CD4-positive, alpha-beta T cell (primary cell): ENCODE results near the gene C3orf20. TPM values are rescaled to one million over a fixed set of nuclear protein-coding genes. Genes with fewer than 3 reads are reported as not detected.

ENCODE experiments used
- ATAC-seq: fragments of 200-7000 bp; cut with Tn5 transposase; one replicate; pipeline ENCODE4 v1.10.0; 2022; ENCODE audit warnings: mild to moderate bottlenecking; ENCODE audit not compliant: poor library complexity
- CTCF ChIA-PET: fragments of 350-600 bp; sonication (Branson Sonifier 250); formaldehyde crosslinking; loops from one replicate; lab custom pipeline; 2021; ENCODE audit warnings: antibody characterized with exemption, inconsistent platforms; lab: Charles Lee
- POLR2A ChIA-PET: fragments of 350-600 bp; sonication (Branson Sonifier 250); formaldehyde crosslinking; loops from one replicate; lab custom pipeline; 2021; ENCODE audit warnings: antibody characterized with exemption, inconsistent platforms; lab: Charles Lee
- DNase-seq, 14 experiments: peaks; one replicate each; pipeline ENCODE4 v3.0.0-alpha.2; 2013 to 2020; ENCODE audit warnings: mixed read lengths in 2 of 14
- H3K27ac ChIP-seq, 2 donors: one replicate each; pipeline versions ENCODE4 v1.5.1 to v1.7.0; 2013; ENCODE audit warnings: low read length in 2 of 2, low read depth in 1 of 2, mild to moderate bottlenecking in 1 of 2
- H3K27me3 ChIP-seq, 2 experiments: 1 replicate in 1 of 2; 2 replicates in 1 of 2; pipeline versions ENCODE4 v1.6.1 to v1.7.0; 2013; ENCODE audit warnings: low read length in 2 of 2, control low read depth in 1 of 2, mild to moderate bottlenecking in 1 of 2, moderate library complexity in 1 of 2; ENCODE audit not compliant: insufficient read depth in 2 of 2, control insufficient read depth in 1 of 2
- H3K36me3 ChIP-seq: one replicate; pipeline ENCODE4 v1.6.1; 2013; ENCODE audit warnings: low read length, control low read depth; ENCODE audit not compliant: insufficient read depth
- H3K4me1 ChIP-seq: one replicate; pipeline ENCODE4 v1.6.1; 2013; ENCODE audit warnings: low read length, control low read depth; ENCODE audit not compliant: insufficient read depth
- H3K4me3 ChIP-seq: one replicate; pipeline ENCODE4 v1.5.1; 2013; ENCODE audit warnings: mild to moderate bottlenecking, low read length, moderate library complexity
- H3K9me3 ChIP-seq, 2 experiments: 1 replicate in 1 of 2; 2 replicates in 1 of 2; pipeline versions ENCODE4 v1.6.1 to v1.7.0; 2013; ENCODE audit warnings: low read length in 2 of 2, mild to moderate bottlenecking in 2 of 2, control low read depth in 1 of 2, moderate library complexity in 1 of 2; ENCODE audit not compliant: control insufficient read depth in 1 of 2, insufficient read depth in 1 of 2
- H3K27ac Mint-ChIP-seq: one replicate; pipeline ENCODE4 v1.8.0; 2020; ENCODE audit warnings: mixed read lengths
- H3K27me3 Mint-ChIP-seq: one replicate; pipeline ENCODE4 v1.8.0; 2021; ENCODE audit warnings: mixed read lengths
- H3K36me3 Mint-ChIP-seq: one replicate; pipeline ENCODE4 v1.8.0; 2021; ENCODE audit warnings: low read depth, mixed read lengths
- H3K4me1 Mint-ChIP-seq: one replicate; pipeline ENCODE4 v1.8.0; 2021; ENCODE audit warnings: low read depth, mixed read lengths
- H3K4me3 Mint-ChIP-seq: one replicate; pipeline ENCODE4 v1.8.0; 2020; ENCODE audit warnings: mild to moderate bottlenecking, mixed read lengths
- H3K9me3 Mint-ChIP-seq: one replicate; pipeline ENCODE4 v1.8.0; 2020; ENCODE audit warnings: mixed read lengths
- CTCF ChIP-seq: fragments of 200-600 bp; IDR thresholded peaks from one replicate; pipeline ENCODE4 v1.8.0; 2022; ENCODE audit warnings: antibody characterized with exemption, mild to moderate bottlenecking
- intact Hi-C, 2 experiments: fragments of 100-400 bp; cut with DNase I in 1 of 2; cut with micrococcal nuclease in 1 of 2; formaldehyde crosslinking; loops; one replicate each; pipeline versions ENCODE4 v1.15.1 to v1.9.0; 2023 to 2025; cut with DNase I, micrococcal nuclease
- total RNA-seq, 174 experiments: library from RNA in 2 of 174; stranded (reverse) in 2 of 174; gene quantifications; one replicate each; pipeline ENCODE4 v1.2.3 and lab custom pipeline; 2021 to 2026

C3orf20 gene
- total RNA-seq, 2 experiments from 2014 or later: 0.14 TPM; not detected in 1

- H3K27me3 ChIP-seq: no peaks in the 10 kb centered on the region
- H3K4me3 ChIP-seq: no peak overlapping the region
- Mint-ChIP-seq H3K4me1 (peaks cover 34% of the 10 kb centered on the region), H3K27ac (no peak overlapping the region), H3K9me3 (no peaks in the 10 kb centered on the region), H3K4me3 (no peak overlapping the region), H3K27me3 (no peaks in the 10 kb centered on the region), H3K36me3 (peaks cover 93% of the 10 kb centered on the region)
- no peak for ATAC-seq
- no peaks in the 10 kb centered on the region for H3K9me3 ChIP-seq
- H3K4me1 ChIP-seq: no peaks in the 10 kb centered on the region
- no peak for DNase-seq
- H3K36me3 ChIP-seq: peaks cover 94% of the 10 kb centered on the region
- ChIA-PET CTCF (no interaction called here), POLR2A (no interaction called here)
- no peak overlapping the region for H3K27ac ChIP-seq
- intact Hi-C loops: loop anchor here (10.0 kb wide), 3 partner anchors 286 to 774 kb away; partner anchors contain the start of genes MRPS25 (in 1 of the 2), NR2C2 (in 1 of the 2) and WNT7A (in 1 of the 2)
- TF ChIP-seq CTCF: no peak
These were observed 16.0 kb upstream of the C3orf20 start for GRCh38 chr3:14658978-14659377.

GRCh38 chr3:14660942-14661341 lies 14.0 kb upstream of the C3orf20 start:
- H3K27ac Mint-ChIP-seq: no peak overlapping the region
- H3K9me3 Mint-ChIP-seq: no peaks in the 10 kb centered on the region
- Histone ChIP-seq H3K27ac (no peak overlapping the region), H3K27me3 (no peaks in the 10 kb centered on the region), H3K4me1 (no peaks in the 10 kb centered on the region), H3K9me3 (no peaks in the 10 kb centered on the region), H3K36me3 (peaks cover 100% of the 10 kb centered on the region), H3K4me3 (no peak overlapping the region)
- no peak overlapping the region for H3K4me3 Mint-ChIP-seq
- peaks cover 95% of the 10 kb centered on the region for H3K36me3 Mint-ChIP-seq
- ChIA-PET POLR2A (interaction anchor here (2.6 kb wide), 1 partner anchor 9 kb away, joined by 10 read pairs; the partner anchor contains the start of gene CCDC174), CTCF (no interaction called here)
- peaks cover 25% of the 10 kb centered on the region for H3K4me1 Mint-ChIP-seq
- no peak for ATAC-seq
- intact Hi-C loops: loop anchor here in 1 of 2 experiments (10.0 kb wide), 1 partner anchor 774 kb away; no protein-coding TSS in a partner anchor
- H3K27me3 Mint-ChIP-seq: no peaks in the 10 kb centered on the region
- no peak for TF ChIP-seq CTCF
- DNase-seq: no peak

- intact Hi-C loops: loop anchor here in 1 of 2 experiments (10.0 kb wide), 1 partner anchor 771 kb away; no protein-coding TSS in a partner anchor
- ChIA-PET POLR2A (interaction anchor here (1.8 kb wide), 1 partner anchor 12 kb away, joined by 7 read pairs; the partner anchor contains the start of gene CCDC174), CTCF (no interaction called here)
- H3K4me3 ChIP-seq: no peak overlapping the region
- DNase-seq (no peak), ATAC-seq (no peak)
- H3K36me3 ChIP-seq: peaks cover 98% of the 10 kb centered on the region
- no peaks in the 10 kb centered on the region for H3K9me3 ChIP-seq
- no peaks in the 10 kb centered on the region for H3K4me1 ChIP-seq
- H3K36me3 Mint-ChIP-seq: peaks cover 94% of the 10 kb centered on the region
- TF ChIP-seq CTCF: no peak
- H3K27me3 Mint-ChIP-seq: no peaks in the 10 kb centered on the region
- H3K4me1 Mint-ChIP-seq: peaks cover 5% of the 10 kb centered on the region
- H3K4me3 Mint-ChIP-seq: no peak overlapping the region
- no peaks in the 10 kb centered on the region for H3K9me3 Mint-ChIP-seq
- no peak overlapping the region for H3K27ac Mint-ChIP-seq
- no peaks in the 10 kb centered on the region for H3K27me3 ChIP-seq
- H3K27ac ChIP-seq: no peak overlapping the region
These were observed 11.4 kb upstream of the C3orf20 start for GRCh38 chr3:14663396-14664135.
